GM19395 (cell line): Measurements from ENCODE around the gene SWT1.

Experiments used
- ATAC-seq: cut with Tn5 transposase; IDR thresholded peaks from one replicate; pipeline ENCODE4 v1.9.1; 2021; ENCODE audit warnings: mild to moderate bottlenecking, moderate library complexity; ENCODE audit not compliant: unreplicated experiment

SWT1 gene, protein sequence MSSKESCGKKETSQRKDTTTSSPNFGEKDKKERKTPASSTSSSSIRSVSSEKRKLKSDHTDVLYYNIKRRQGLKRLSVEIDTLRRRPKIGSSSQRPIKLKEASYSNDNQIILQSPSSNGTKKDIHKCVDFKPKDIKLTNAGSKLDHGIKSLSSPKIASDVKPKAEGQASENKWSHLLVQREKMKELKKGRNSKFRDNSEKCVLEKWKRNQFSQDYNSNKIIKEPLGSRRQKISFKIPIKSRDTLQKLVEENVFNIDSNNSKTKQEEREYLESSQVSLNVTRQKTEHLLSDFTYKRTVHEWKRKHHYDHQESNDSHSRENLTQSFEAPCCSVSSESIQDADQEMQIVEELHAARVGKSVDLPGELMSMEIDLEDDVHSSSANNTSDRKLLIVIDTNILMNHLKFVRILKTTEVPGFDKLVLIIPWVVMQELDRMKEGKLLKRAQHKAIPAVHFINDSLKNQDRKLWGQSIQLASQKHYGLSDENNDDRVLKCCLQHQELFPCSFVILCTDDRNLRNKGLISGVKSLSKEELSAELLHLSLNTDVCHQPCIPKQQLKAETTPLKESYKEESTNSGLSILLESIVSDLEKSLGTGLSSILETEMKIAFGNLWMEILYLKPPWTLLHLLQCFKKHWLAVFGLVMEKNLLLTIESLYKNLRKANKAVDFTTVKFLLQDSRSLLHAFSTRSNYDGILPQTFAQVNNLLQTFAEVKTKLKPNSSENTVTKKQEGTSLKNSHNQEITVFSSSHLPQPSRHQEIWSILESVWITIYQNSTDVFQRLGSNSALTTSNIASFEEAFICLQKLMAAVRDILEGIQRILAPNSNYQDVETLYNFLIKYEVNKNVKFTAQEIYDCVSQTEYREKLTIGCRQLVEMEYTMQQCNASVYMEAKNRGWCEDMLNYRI

DNA sequence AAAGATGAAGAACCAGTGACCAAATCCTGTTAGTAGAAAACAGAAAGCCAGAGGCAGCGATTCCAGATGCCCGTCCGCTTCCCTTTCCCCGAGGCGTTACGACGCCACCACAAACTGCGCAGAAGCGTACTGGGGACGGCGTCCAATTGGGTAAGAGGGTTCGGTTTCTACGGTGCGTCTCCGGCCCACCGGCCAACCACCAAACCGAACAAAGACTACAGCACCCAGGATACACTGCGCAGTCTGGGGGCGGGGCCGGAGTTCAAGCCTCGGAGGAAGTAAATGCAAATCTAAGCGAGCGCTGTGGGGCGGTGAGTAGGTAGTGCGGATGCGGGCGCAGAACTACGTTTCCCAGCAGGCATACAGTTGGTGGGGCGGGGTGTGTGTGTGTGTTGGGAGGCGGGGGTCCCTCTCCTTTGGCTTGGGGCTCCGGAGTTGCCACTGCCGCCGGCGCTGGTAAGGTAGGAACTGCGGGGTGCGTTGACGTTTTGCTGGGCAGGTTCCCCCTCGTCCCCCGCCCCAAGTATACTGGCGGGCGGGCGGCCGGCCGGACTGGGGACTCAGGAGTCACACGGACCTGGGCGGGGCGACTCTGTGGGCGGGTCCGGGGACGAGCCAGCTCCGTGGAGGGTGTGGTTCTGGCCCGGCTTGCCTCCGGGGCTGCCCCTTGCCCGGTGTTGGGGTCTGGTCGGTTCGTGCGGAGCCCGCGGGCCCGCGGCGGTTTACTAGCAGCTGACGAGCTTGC, at the start of gene SWT1, which contains the start of gene TRMT1L:
TSS of gene SWT1 (plus strand) at position 314 of the 745 bp plus-strand sequence. CDS start 3,675 bp downstream, outside the sequence.
TSS of gene TRMT1L (minus strand) at position 100 of the 745 bp plus-strand sequence. CDS start 241 bp downstream, outside the sequence.
- ATAC-seq: peak; percentile 91

DNA sequence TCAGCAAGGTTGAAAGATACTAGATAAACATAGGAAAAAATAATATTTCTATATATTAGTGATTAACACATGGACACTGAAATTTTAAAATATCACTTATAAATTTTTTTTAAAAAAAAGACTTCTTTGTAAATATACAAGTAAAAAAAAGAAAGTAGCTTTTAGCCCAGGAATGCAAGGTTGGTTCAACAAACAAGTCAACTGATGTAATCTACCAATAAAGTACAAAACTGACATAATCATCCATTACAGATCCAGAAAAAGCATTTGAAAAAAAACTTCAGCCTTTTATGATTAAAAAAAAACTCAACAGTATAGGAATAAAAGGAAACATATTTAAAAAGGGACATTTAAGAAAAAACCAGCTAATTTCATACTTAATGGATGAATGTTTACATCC, 48.6 kb upstream of the SWT1 start:
- ATAC-seq: no peak

DNA sequence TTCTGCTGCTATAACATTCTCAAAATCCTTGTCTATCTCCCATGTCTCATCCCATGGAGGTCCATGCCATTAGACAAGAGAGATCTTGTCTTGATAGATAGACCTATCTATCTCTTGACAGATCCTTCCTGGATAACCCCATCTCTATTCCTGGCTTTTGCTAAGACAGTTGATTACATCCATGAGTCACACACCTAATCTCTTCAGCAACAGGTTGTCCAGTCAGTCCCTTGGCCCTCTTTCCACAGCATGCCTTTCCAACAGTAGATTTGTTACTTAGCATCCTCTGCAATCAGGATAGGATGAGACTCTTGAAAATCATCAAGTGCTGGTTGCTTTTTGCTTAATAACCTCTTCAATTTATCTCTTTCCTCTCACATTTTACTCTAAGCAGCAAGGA, 46.8 kb upstream of the SWT1 start:
- ATAC-seq: no peak

DNA sequence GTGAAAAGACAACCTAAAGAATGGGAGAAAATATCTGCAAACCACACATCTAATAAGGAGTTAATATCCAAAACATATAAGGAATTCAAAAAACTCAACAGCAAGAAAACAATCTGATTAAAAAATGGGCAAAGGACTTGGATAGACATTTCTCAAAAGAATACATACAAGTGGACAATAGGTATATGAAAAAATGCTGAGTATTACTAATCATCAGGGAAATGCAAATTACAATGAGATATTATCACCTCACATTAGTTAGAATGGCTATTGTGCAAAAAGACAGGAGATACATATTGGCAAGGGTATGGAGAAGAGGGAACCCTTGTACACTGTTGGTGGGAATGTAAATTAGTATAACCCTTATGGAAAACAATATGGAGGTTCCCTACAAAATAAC, 45.1 kb upstream of the SWT1 start:
- ATAC-seq: no peak

DNA sequence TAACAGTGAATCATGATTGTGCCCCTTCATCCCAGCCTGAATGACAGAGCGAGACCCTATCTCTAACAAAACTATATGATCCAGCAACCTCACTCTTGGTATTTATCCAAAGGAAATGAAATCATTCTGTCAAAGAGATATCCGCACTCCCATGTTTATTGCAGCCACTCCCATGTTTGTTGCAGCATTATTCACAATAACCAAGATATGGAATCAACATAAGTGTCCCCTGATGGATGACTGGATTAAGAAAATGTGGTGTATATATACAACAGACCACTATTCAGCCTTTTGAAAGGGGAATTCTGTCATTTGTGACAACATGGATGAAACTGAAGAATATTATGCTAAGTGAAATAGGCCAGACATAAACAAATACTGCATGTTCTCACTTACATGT, 44.6 kb upstream of the SWT1 start:
- no peak for ATAC-seq

DNA sequence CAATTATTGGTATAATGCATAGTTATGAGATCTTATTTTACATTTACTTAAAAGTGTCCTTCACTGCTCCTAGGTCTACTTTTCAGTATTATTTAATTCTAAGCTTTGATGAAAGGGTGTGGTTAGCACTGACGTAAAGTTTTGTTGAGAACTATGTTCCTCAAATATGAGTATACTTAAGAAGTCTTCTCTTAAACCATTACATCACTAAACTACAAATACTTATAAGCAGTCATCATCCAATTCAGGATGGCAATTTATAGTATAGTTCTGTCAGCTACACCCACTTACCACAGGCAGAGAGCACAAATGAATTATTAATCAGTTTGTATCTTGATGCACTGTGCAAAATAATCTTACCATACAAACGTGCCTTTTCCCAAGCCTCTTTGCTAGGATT, 27.3 kb upstream of the SWT1 start:
- ATAC-seq: no peak

DNA sequence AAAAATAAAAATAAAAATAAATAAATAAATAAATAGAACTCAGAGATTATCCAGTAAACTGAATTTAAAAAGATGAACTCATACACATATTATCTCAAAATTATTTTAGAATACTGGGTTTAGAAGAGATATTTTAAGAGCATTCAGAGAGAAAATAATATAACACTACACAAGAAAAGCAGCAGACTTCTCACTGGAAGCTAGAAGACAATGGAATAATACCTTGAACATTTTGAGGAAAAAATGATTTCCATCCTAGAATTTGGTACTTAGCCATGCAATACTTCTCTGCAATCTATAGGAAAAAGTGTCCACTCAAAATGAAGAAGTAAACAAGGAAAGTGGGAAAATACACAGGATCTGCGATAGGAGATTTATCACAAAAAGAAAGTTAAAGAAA, 24.4 kb upstream of the SWT1 start:
- no peak for ATAC-seq

DNA sequence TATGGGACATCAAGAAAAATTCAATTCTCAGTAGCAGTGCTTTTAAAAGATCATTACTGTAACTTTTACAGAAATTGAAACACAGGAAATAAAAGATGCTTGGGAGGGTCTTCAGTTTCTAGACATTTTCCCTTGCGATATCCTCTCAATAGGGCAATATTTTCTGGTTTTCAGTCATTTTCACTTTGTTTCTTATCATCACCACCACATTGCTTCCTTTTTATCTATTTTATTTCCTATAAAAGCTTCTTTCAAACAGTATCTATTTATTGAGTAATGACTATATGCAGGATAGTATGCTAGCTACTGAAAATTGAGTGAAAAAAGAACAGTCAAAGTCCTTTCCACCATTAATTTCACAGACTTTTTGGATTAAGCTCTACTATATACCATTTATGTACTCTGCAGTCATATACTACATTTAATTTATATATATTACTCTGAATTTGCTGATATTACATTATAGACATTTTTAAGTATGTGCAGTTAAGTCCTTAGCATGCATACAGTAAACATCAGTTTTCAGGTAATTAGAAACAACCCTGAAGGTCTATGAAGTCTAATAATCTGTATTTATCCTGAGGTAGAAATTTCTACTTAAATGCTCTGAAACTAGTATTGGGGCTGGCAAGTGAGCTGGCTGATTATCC, 18.9 kb upstream of the SWT1 start:
- no peak for ATAC-seq

DNA sequence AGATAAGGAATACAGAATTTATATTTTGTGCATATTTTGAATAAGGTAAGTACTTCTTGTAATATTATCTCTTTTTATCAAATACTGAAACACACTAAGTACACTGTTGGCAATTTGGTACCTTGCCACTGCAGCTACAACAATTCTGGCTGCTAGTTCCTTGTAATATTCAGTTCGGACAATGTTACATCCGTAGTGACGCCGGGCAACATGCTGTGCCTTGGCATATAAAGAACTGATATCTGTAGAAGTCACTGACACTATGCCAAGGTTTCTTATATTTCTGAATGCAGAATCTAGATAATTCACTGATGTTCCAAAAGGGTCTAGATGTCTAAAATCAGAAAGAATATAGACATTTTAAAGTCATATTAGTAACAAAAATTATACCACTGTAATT, 17.7 kb upstream of the SWT1 start:
- ATAC-seq: no peak

DNA sequence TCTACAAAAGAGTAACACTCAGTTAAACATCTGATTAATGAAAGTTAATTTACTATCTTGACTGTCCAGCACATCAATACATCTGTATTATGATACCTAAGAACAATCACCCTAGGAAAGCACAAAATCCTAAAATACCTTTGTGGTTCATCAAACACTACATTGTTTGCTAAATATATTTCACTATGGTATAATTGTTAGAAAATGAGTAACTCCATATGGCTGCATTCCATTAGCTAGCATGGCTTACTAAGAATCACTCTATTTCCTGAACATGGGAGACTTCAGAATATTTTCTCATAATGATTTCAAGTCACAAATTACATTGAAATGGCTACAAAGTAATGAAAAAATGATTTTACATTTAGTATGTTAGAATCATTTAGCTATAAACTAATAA, 12.7 kb upstream of the SWT1 start:
- no peak for ATAC-seq

DNA sequence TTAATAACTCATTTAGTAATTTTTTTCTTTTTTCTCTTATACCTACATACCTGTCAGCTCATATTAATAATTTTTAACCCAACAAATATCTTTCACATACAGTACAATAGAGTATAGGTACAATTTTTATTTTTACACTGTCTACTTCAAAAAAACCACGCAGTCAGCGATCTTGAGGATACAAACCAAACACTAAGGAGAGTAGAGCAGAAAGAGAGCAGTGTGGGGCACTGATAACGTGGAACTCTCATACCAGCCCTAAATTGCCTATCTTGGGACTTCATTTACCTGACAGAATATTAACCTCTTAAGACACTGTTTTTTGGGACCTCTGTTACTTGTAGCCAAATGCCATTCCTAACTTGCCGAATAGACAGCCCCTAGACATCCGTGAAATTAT, 5.8 kb upstream of the SWT1 start:
- no peak for ATAC-seq

DNA sequence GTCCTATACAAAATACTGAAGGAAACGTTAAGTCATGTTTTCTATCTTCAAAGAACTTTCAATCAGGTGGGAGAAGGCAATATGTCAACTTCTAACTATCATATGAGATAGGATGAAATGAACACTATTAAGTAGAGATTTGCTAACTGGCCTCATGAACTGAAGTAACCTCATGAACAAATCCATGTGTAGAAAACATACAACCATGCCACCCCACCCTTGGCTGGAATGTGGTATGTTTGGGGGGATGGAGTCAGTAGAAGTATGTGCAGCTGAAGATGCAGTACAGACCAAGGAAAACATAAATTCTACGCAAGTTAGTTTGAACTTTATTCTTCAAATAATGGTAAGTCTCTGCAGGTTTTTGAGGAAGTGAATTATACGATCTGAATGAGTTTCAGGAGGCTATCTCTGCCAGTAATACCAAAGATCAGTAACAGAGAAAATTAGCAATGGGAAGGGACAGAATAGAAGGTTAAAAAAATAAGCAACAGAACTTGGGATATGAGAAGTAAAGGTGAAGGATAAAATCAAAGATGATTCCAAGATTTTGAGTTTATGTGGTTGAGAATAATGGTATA, 4.7 kb upstream of the SWT1 start:
- no peak for ATAC-seq

DNA sequence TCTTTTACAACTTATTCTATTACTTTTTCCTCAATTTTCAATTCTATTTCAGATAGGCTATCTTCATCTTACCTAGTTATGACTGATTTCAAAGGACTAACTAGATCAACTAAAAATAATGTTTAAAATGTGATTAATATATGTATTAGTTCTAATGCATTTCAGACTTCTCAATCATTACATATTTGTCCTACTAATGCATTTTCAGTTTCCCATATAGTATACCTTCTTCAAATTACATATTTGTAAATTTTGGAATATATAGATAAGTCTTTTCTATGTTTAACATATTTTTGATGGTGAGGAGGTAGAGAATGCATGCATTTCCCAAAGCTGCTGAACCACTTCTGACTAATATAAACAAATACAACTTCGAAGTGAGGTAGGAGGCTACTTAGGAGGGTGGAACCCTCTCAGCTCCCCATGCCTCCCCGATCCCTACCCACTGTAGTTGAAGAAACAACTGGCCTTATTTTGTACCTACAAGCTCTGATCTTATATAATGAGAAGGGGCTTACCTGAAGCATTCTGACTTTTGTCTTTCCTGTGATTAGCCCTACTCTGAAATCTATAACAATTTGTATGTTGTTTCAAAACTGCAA, 2.0 kb upstream of the SWT1 start:
- ATAC-seq: no peak

DNA sequence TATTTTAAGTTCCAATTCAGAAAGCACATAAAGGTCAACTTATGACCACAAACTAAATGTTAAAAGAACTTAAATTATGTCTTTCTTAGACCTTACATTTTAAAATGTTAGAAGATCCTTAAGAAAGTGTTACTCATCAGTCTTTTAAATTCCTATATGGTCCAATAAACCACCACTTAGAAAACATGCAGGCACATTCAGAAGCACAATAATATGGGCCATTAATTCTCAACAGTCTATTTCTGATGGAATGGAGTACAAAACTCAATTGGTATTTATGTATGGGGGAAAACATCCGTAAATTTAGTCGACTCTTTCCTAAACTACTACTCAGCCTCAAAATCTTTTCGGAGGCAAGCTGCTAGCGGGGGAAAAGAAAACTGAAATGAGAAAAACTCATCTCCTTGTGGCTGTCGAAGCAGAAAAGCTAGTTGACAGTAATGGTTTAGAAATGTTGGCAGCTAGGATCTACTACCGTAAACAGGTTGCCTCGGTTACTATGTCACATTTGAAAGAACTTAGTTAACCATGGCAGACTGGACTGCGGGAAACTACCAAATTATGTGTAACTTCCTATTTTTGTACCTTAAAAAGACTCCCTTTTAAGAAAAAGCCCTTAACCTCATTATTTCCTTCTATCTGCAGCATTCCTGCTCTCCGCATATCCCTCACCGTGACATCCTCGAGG, 1.2 kb upstream of the SWT1 start:
- no peak for ATAC-seq

DNA sequence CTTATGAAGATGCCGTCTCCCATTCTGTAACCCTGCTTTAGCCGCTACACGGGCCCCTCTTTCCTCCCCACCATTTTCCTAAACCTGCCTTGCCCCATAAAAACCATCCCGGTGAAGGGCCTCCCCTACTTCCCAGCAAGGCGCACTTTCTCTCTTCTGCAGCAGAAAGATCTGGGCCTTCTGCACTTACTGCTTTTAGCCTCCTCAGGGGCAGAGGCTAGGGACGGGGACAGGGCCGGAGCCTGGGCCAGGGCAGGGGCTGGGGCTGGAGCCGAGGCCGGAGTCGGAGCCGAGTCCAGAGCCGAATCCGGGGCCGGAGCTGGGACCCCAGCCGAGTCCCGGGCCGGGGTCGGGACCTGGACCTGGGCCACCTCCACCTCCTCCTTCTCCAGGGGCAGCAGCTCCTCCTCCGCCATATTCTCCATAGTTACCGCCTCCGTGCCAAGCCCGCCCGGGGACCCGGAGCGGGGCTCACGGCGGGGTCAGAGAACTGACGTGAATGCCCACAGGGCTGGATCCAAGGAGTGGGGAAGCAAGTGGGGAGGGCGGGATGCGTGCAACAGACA, 596 bp upstream of the SWT1 start:
- ATAC-seq: peak; percentile 39

DNA sequence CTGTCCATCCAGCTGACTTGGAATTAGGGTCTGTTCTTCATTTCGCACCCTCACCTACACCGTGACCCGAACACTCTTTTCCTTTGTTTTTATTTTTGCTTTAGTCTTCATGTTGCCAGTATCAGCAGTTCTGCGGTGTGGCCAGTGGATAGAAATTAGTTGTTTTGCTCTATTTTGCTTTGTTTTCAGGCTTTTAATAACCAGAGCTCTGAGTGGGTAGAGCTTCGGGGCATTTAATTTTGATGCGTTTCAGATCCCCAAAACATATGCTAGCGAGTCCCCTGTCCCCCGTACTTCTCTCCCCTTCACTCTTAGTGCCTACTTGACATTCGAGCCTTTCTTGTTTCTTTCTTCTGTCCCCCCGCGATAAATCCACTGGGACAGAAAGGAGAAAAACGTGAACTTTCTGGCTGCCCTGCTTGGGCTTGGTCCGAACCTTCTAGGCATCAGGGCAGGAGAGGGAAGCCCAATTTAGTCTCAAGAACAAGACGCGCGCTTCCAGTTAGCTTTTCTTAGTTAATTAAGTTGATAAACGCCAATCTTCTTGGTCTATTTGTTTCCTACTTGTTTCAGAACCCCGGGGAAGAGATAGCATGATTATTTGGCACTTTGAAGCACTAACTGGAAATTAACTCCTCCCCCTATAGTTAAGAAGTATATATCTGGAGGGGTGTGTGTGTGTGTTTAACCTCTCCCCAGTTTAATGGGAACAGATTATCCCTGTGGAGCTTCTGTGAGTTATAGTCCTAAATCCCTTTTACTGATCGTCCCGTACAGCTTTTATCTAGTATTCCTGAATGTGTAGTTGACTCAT, 839 bp downstream of the SWT1 start:
- no peak for ATAC-seq

DNA sequence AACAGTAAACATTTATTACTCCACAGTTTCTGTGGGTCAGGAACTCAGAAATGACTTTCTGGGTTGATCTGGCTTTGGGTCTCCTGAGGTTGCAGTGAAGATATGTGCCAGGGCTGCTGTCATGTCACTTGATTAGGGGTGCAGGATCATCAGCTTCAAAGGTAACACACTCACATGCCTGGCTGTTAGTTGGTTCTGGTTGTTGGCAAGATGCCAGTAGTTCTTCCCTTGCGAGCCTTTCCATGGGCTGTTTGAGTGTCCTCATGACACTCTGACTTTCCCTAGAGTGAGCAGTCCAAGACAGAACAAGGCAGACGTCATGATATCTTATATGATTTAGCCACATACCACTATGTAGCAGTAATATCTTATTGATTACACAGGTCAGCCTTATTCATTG, 1.8 kb downstream of the SWT1 start:
- no peak for ATAC-seq

DNA sequence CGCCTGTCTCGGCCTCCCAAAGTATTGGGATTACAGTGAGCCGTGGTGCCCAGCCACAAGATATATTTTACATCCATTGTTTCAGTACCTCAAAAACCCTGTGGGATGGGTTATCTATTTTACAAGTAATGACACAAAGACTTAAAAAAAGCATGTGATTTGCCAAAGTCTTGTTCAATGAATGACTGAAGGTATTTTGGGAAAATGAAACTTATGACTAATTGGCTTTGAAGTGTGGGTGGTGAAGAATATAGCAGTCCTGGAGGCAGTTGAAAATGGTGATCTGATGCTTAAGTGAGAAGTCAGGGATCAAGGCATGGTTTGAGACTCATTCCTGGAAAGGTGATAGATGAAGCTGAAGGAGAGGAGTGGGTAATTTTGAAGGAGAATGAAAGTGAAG, 3.0 kb downstream of the SWT1 start:
- ATAC-seq: no peak
